HL-60 (cell line): ENCODE measurements around the gene FHIT.

Source experiments
- DNase-seq, 2 experiments: peaks; one replicate each; pipeline ENCODE4 v3.0.0-alpha.2; 2010 to 2020; ENCODE audit warnings: low read depth in 1 of 2, low spot score in 1 of 2
- H3K27ac ChIP-seq: fragments of 250-450 bp; sonication (Bioruptor Pico); replicated peaks from 2 replicates; pipeline ENCODE4 v1.5.1; 2020; ENCODE audit warnings: mild to moderate bottlenecking, moderate library complexity
- H3K27me3 ChIP-seq: fragments of 250-450 bp; sonication (Bioruptor Pico); 2 replicates; pipeline ENCODE4 v1.5.1; 2021; ENCODE audit warnings: mild to moderate bottlenecking, moderate library complexity; ENCODE audit not compliant: insufficient read depth, poor library complexity, severe bottlenecking
- H3K4me3 ChIP-seq: replicated peaks from 2 replicates; pipeline ENCODE4 v1.5.1; 2011; ENCODE audit warnings: mild to moderate bottlenecking, control low read depth, low read length; ENCODE audit not compliant: insufficient read depth
- CTCF ChIP-seq: IDR thresholded peaks from one replicate; pipeline ENCODE4 v1.5.1; 2011; ENCODE audit warnings: low read length, control low read depth, inconsistent platforms; ENCODE audit not compliant: insufficient read depth
- GABPA ChIP-seq: IDR thresholded peaks from 2 replicates; pipeline ENCODE4 v1.6.1; 2012; ENCODE audit warnings: low read depth
- POLR2AphosphoS5 ChIP-seq: IDR thresholded peaks from 2 replicates; pipeline ENCODE4 v1.6.1; 2012; ENCODE audit warnings: low read depth
- REST ChIP-seq: IDR thresholded peaks from 2 replicates; pipeline ENCODE4 v1.6.1; 2012; ENCODE audit warnings: low read depth; ENCODE audit not compliant: insufficient replicate concordance
- SPI1 ChIP-seq: IDR thresholded peaks from 2 replicates; pipeline ENCODE4 v1.6.1; 2012; ENCODE audit warnings: low read depth, mild to moderate bottlenecking, borderline replicate concordance

Gene FHIT

GRCh38 chr3:59790241-59790640 is 1461.0 kb downstream of the FHIT start:
- no peak for TF ChIP-seq POLR2AphosphoS5
- TF ChIP-seq GABPA, result no peak
- TF ChIP-seq CTCF, result no peak
- no peak for TF ChIP-seq SPI1
- TF ChIP-seq REST, result no peak

GRCh38 chr3:59788801-59789200 is 1462.5 kb downstream of the FHIT start:
- Histone ChIP-seq H3K27ac (no peak overlapping the region), H3K4me3 (no peak overlapping the region), H3K27me3 (no peaks in the 10 kb centered on the region)
- DNase-seq, result no peak
- TF ChIP-seq SPI1 (no peak), REST (no peak), CTCF (no peak), POLR2AphosphoS5 (no peak), GABPA (no peak)

More at GRCh38 chr3:59790241-59790640, 1461.0 kb downstream of the FHIT start:
- H3K27me3 ChIP-seq, result no peaks in the 10 kb centered on the region
- no peak overlapping the region for H3K4me3 ChIP-seq
- DNase-seq, result no peak
- H3K27ac ChIP-seq, result no peak overlapping the region

- Histone ChIP-seq H3K4me3 (no peak overlapping the region), H3K27ac (no peak overlapping the region), H3K27me3 (no peaks in the 10 kb centered on the region)
- no peak for DNase-seq
- TF ChIP-seq REST, result no peak
- TF ChIP-seq GABPA, result no peak
- no peak for TF ChIP-seq SPI1
- TF ChIP-seq CTCF, result no peak
- TF ChIP-seq POLR2AphosphoS5, result no peak
Measured at GRCh38 chr3:59788133-59788532, 1463.1 kb downstream of the FHIT start.
